Transverse colon (tissue), 4 donors: ENCODE results near the gene FRAS1. TPM values are rescaled to one million over a fixed set of nuclear protein-coding genes. Genes with fewer than 3 reads are reported as not detected.

ENCODE experiments used
- DNase-seq: peaks from one replicate; pipeline ENCODE4 v3.0.0-alpha.2; 2019
- H3K27ac ChIP-seq, 4 donors: fragments of 200-600 bp; sonication (generic); 2 replicates each; pipeline ENCODE4 v1.5.1; 2016 to 2018; ENCODE audit warnings: inconsistent platforms in 4 of 4
- H3K27me3 ChIP-seq: fragments of 200-600 bp; sonication (generic); 2 replicates; pipeline ENCODE4 v1.5.1; 2017; ENCODE audit warnings: inconsistent platforms
- H3K36me3 ChIP-seq, 4 donors: fragments of 200-600 bp; sonication (generic); 2 replicates each; pipeline ENCODE4 v1.5.1; 2017 to 2019; ENCODE audit warnings: inconsistent platforms in 4 of 4
- H3K4me1 ChIP-seq, 4 donors: fragments of 200-600 bp; sonication (generic); 2 replicates each; pipeline ENCODE4 v1.5.1; 2017 to 2020; ENCODE audit warnings: inconsistent platforms in 4 of 4
- H3K4me3 ChIP-seq, 4 donors: fragments of 200-600 bp; sonication (generic); 1 replicate in 1 of 4; 2 replicates in 3 of 4; pipeline versions ENCODE4 v1.5.1 to v1.6.1; 2017 to 2019; ENCODE audit warnings: inconsistent platforms in 4 of 4
- H3K9me3 ChIP-seq, 2 donors: fragments of 200-600 bp; sonication (generic); 2 replicates each; pipeline ENCODE4 v1.5.1; 2017 to 2019; ENCODE audit warnings: inconsistent platforms in 2 of 2
- CTCF ChIP-seq, 5 experiments: fragments of 200-600 bp in 3 of 5; fragments of 450-650 bp in 2 of 5; sonication (generic) in 3 of 5; IDR thresholded peaks; 1 replicate in 2 of 5; 2 replicates in 3 of 5; pipeline ENCODE4 v1.5.1; 2016 to 2017; ENCODE audit warnings: antibody characterized with exemption in 5 of 5, inconsistent platforms in 3 of 5, mild to moderate bottlenecking in 2 of 5, moderate library complexity in 1 of 5
- EP300 ChIP-seq: sonication (generic); formaldehyde crosslinking; IDR thresholded peaks from one replicate; pipeline ENCODE4 v1.6.1; 2017; ENCODE audit warnings: antibody characterized with exemption, low read depth
- POLR2A ChIP-seq: fragments of 450-650 bp; IDR thresholded peaks from one replicate; pipeline ENCODE4 v1.6.1; 2016; ENCODE audit warnings: antibody characterized with exemption, mild to moderate bottlenecking, moderate library complexity
- POLR2AphosphoS5 ChIP-seq, 3 donors: sonication (generic); formaldehyde crosslinking; IDR thresholded peaks; one replicate each; pipeline ENCODE4 v1.6.1; 2016; ENCODE audit warnings: antibody characterized with exemption in 3 of 3
- WGBS, 2 donors: methylation state at CpG; one replicate each; pipeline ENCODE4 v1.1.5; 2018; ENCODE audit warnings: low coverage in 1 of 2; 5-methylcytosine and 5-hydroxymethylcytosine counted together
- in situ Hi-C, 4 donors: fragments of 200-750 bp; cut with MboI; loops; one replicate each; pipeline versions ENCODE4 v1.15.0 to v1.15.1; 2017; ENCODE audit warnings: low sequenced_read_pairs in 3 of 4, low pct_ligation_motif_present in 1 of 4, low pct_unique_long_range_greater_than_20kb in 1 of 4
- intact Hi-C: fragments of 100-400 bp; cut with DNase I; formaldehyde crosslinking; loops from one replicate; pipeline ENCODE4 v1.15.1; 2023; ENCODE audit warnings: low total_unique reads
- total RNA-seq, 4 donors: library from RNA; depleted of rRNA; stranded (reverse); fragments of >200 nt; gene quantifications; one replicate each; pipeline ENCODE4 v1.1.0, GENCODE V29; 2016

Gene FRAS1
- total RNA-seq, 4 donors from 2014 or later, result 1.8 to 9.7 (median 3.1) TPM

DNA sequence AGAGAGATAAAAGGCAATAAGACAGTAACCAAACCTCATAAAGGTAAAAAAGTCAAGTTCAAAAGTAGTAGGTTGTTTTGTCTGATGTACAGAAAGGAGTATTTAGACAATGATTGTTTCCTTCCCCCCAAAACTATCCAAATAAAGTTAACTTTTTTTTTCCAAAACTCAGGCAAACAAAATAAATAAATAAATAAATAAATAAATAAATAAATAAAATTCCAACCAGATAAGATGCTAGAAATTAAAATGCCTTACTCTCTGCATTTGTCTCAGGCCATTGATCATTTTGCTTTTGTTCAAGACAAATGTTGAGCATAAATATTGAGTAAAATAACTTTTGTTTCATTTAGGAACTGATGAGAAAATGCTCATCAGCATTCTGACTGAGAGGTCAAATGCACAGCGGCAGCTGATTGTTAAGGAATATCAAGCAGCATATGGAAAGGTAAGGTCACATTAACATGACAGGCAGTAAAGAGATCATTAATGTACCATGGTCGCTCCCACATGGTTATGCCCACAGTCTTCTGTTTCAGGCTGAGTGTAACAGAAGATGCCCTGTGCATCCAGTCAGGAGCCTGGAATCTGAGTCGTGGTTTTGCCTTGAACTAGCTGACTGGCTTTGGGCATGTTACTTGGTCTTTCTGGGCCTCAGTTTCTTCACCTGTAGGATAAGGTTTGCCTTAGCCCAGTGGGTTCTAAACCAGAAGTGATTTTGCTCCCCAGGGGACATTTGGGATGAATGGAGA is 521.7 kb downstream of the FRAS1 start:
- no peaks in the 10 kb centered on the region for H3K9me3 ChIP-seq
- WGBS, 2 donors, result 77 to 86% methylated on average over 3 of the region's 3 CpGs
- H3K27ac ChIP-seq, result no peak overlapping the region
- no peak for TF ChIP-seq EP300
- no peak for TF ChIP-seq POLR2AphosphoS5 (IDR thresholded peaks at IDR 0.05)
- TF ChIP-seq CTCF (IDR thresholded peaks at IDR 0.05), result no peak
- no peak for TF ChIP-seq POLR2A
- no peaks in the 10 kb centered on the region for H3K4me1 ChIP-seq
- intact Hi-C loops, result no loop called here
- H3K4me3 ChIP-seq, result no peak overlapping the region
- H3K27me3 ChIP-seq, result no peaks in the 10 kb centered on the region
- in situ Hi-C loops, result no loop called here
- DNase-seq, result no peak
- H3K36me3 ChIP-seq, result no peaks in the 10 kb centered on the region

GRCh38 chr4:78581618-78582017 is 524.5 kb downstream of the FRAS1 start:
- in situ Hi-C loops (no loop called here), intact Hi-C loops (no loop called here)
- no peaks in the 10 kb centered on the region for H3K36me3 ChIP-seq
- TF ChIP-seq POLR2A (no peak), CTCF (IDR thresholded peaks at IDR 0.05) (no peak), POLR2AphosphoS5 (IDR thresholded peaks at IDR 0.05) (no peak), EP300 (no peak)
- no peak overlapping the region for H3K27ac ChIP-seq
- no peak for DNase-seq
- H3K9me3 ChIP-seq, result no peaks in the 10 kb centered on the region
- H3K4me3 ChIP-seq, result no peak overlapping the region
- 79 to 80% methylated on average over 3 of the region's 3 CpGs for WGBS, 2 donors
- H3K27me3 ChIP-seq, result no peaks in the 10 kb centered on the region
- H3K4me1 ChIP-seq, result no peaks in the 10 kb centered on the region

DNA sequence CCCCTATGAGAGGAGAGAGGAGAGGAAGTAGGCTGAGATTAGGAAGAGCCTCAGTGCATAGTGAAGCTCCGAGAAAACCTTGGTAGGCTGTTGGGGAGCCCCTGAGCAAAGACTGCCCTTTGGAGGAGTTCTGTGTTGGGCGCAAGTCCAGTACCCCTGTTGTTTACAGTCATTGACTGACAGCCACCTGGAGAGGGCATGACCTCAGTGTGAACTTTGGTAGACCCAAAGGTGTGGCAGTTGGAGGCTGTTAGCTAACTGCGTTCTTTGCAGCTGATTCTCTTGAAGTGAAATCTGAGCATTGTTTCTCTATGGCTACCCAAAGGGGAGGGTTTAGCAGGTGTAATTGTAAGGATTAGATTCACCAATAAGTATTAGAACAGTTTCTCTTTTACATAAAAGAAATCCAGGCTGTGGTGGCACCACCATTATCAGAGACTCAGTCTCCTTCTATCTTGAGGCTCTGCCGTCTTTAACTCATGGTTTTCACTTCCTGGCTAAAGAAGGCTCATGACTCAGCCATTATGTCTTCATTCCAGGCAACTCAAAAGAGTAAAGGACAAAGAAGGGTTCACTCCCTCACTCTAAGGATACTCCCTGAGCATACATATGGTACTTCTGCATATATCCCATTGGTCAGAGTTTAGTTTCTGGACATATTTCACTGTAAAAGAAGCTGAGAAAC is 527.9 kb downstream of the FRAS1 start:
- in situ Hi-C loops, result no loop called here
- no peaks in the 10 kb centered on the region for H3K36me3 ChIP-seq

GRCh38 chr4:78585633-78586032 is 528.5 kb downstream of the FRAS1 start:
- no peak overlapping the region for H3K4me3 ChIP-seq
- intact Hi-C loops, result no loop called here
- 46 to 100% methylated on average over 1 of the region's 1 CpG for WGBS, 2 donors

More for the DNA sequence above, 527.9 kb downstream of the FRAS1 start:
- Histone ChIP-seq H3K27me3 (no peaks in the 10 kb centered on the region), H3K27ac (no peak overlapping the region), H3K4me3 (no peak overlapping the region), H3K9me3 (no peaks in the 10 kb centered on the region), H3K4me1 (no peaks in the 10 kb centered on the region)
- peak; percentile 11 for DNase-seq
- 50 to 85% methylated on average over 2 to 4 of the region's 4 CpGs for WGBS, 2 donors
- TF ChIP-seq EP300 (no peak), POLR2A (no peak), POLR2AphosphoS5 (IDR thresholded peaks at IDR 0.05) (no peak)
- intact Hi-C loops, result no loop called here

More at GRCh38 chr4:78585633-78586032, 528.5 kb downstream of the FRAS1 start:
- DNase-seq, result no peak
- Histone ChIP-seq H3K27ac (no peak overlapping the region), H3K4me1 (no peaks in the 10 kb centered on the region), H3K27me3 (no peaks in the 10 kb centered on the region), H3K9me3 (no peaks in the 10 kb centered on the region), H3K36me3 (no peaks in the 10 kb centered on the region)
- TF ChIP-seq POLR2AphosphoS5 (IDR thresholded peaks at IDR 0.05) (no peak), POLR2A (no peak), CTCF (IDR thresholded peaks at IDR 0.05) (no peak), EP300 (no peak)
- in situ Hi-C loops, result no loop called here
